Panc1 (cell line): ENCODE results near the gene NET1. TPM values are rescaled to one million over a fixed set of nuclear protein-coding genes. Genes with fewer than 3 reads are reported as not detected.

Experiments
- ATAC-seq: fragments of 200-7000 bp; cut with Tn5 transposase; 2 replicates; pipeline ENCODE4 v1.9.1; 2020; ENCODE audit warnings: mild to moderate bottlenecking, moderate library complexity
- BruUV-seq: library from RNA; stranded (reverse); fragments of 400-500 nt; replicated peaks from 2 replicates; lab custom pipeline; 2021; lab: Mats Ljungman, UMichigan
- CTCF ChIA-PET: fragments of 300-600 bp; sonication (Branson Sonifier 250); formaldehyde crosslinking; loops from one replicate; lab custom pipeline; 2022; ENCODE audit warnings: antibody characterized with exemption; lab: Charles Lee
- POLR2A ChIA-PET: fragments of 300-600 bp; sonication (Branson Sonifier 250); formaldehyde crosslinking; loops from one replicate; lab custom pipeline; 2022; ENCODE audit warnings: antibody characterized with exemption; lab: Charles Lee
- DNase-seq: peaks from one replicate; pipeline ENCODE4 v3.0.0-alpha.2; 2010; ENCODE audit warnings: low read depth, low spot score
- H3K27ac ChIP-seq: 2 replicates; pipeline ENCODE4 v1.5.1; 2011; ENCODE audit warnings: mild to moderate bottlenecking, low read length, inconsistent platforms
- H3K27me3 ChIP-seq: fragments of 200-500 bp; sonication (Bioruptor generic); 2 replicates; pipeline ENCODE4 v1.6.0; 2014; ENCODE audit warnings: low read length, inconsistent platforms; ENCODE audit not compliant: control insufficient read depth, insufficient read depth
- H3K36me3 ChIP-seq: fragments of 200-500 bp; sonication (Bioruptor generic); 2 replicates; pipeline ENCODE4 v1.5.1; 2014; ENCODE audit warnings: inconsistent platforms, mild to moderate bottlenecking, low read length, moderate library complexity; ENCODE audit not compliant: control insufficient read depth, insufficient read depth
- H3K4me1 ChIP-seq: 2 replicates; pipeline ENCODE4 v1.5.1; 2011; ENCODE audit warnings: inconsistent platforms, mild to moderate bottlenecking, low read length, moderate library complexity; ENCODE audit not compliant: control insufficient read depth, insufficient read depth
- H3K4me3 ChIP-seq, 2 experiments: 2 replicates each; pipeline ENCODE4 v1.5.1; 2011 to 2012; ENCODE audit warnings: low read depth in 2 of 2, low read length in 2 of 2, mild to moderate bottlenecking in 2 of 2, inconsistent platforms in 1 of 2, moderate library complexity in 1 of 2
- H3K9me3 ChIP-seq: fragments of 200-500 bp; sonication (Bioruptor generic); 2 replicates; pipeline ENCODE4 v1.5.1; 2014; ENCODE audit warnings: low read depth, mild to moderate bottlenecking, inconsistent platforms, low read length, moderate library complexity; ENCODE audit not compliant: control insufficient read depth, insufficient read depth
- POLR2AphosphoS5 ChIP-seq: IDR thresholded peaks from 2 replicates; pipeline ENCODE4 v1.6.1; 2012; ENCODE audit warnings: mild to moderate bottlenecking, low read depth, low read length, moderate library complexity
- SIN3A ChIP-seq: IDR thresholded peaks from 2 replicates; pipeline ENCODE4 v1.6.1; 2012; ENCODE audit warnings: low read depth, mild to moderate bottlenecking, low read length, moderate library complexity, borderline replicate concordance; ENCODE audit not compliant: insufficient read depth
- TCF7L2 ChIP-seq: IDR thresholded peaks from 2 replicates; pipeline ENCODE4 v1.6.1; 2011; ENCODE audit warnings: mild to moderate bottlenecking, low read depth, low read length, inconsistent platforms
- in situ Hi-C: cut with HindIII; loops from 2 replicates; pipeline ENCODE4 v1.10.0; 2016; ENCODE audit warnings: low sequenced_read_pairs, low pct_unique_long_range_greater_than_20kb
- intact Hi-C: fragments of 100-400 bp; cut with micrococcal nuclease; formaldehyde crosslinking; loops from one replicate; pipeline ENCODE4 v1.10.0; 2022; ENCODE audit not compliant: unreplicated experiment
- total RNA-seq: library from RNA; stranded (reverse); gene quantifications from one replicate; pipeline ENCODE4 v1.2.1, GENCODE V29; 2021; ENCODE audit not compliant: unreplicated experiment
- TF ChIP-seq, protein P1 (sequence below): fragments of 450-650 bp; IDR thresholded peaks from 2 replicates; pipeline ENCODE4 v1.5.1; 2017; ENCODE audit warnings: mild to moderate bottlenecking
- TF ChIP-seq, protein P2 (sequence below), 2 experiments: IDR thresholded peaks; 2 replicates each; pipeline ENCODE4 v1.6.1; 2011 to 2012; ENCODE audit warnings: low read depth in 2 of 2, control low read depth in 1 of 2, low read length in 1 of 2, mild to moderate bottlenecking in 1 of 2, moderate library complexity in 1 of 2; ENCODE audit not compliant: insufficient read depth in 1 of 2

Gene NET1
- total RNA-seq, 1 experiment from 2014 or later: 28.6 TPM

DNA sequence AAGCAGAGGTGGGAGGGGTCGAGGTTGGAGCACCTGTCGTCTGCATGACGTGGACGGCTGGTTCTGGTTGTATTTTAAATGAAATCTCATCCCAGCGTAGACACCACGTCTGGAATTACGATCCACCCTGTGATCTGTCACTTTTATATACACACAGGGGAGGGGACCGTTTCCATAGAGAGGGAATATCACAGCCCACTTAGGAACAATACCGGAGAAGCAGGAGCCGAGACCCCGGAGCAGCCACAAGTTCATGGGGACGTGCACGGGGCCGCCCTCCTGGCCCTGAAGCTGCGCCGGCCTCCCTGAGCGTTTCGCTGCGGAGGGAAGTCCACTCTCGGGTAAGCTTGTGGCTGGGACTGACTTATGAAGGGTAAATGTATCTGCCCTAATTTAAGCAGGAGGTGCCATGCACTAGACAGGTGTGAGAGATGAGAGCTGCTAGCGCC lies 47.4 kb upstream of the NET1 start, which contains the start of gene UCN3:
Gene UCN3 (plus strand): TSS at position 77 of the 449 bp plus-strand sequence. CDS start 8,755 bp downstream, outside the sequence.
- Histone ChIP-seq H3K9me3 (no peaks in the 10 kb centered on the region), H3K27me3 (no peaks in the 10 kb centered on the region; the same call in 1 of the 2 replicates), H3K36me3 (no peaks in the 10 kb centered on the region), H3K27ac (no peak within 1 kb of the TSS), H3K4me3 (no peak within 1 kb of the TSS), H3K4me1 (no peaks in the 10 kb centered on the region)
- ATAC-seq (no peak), DNase-seq (no peak)
- no TSS peak for BruUV-seq
- intact Hi-C loops: no loop called here
- TF ChIP-seq, protein P1, sequence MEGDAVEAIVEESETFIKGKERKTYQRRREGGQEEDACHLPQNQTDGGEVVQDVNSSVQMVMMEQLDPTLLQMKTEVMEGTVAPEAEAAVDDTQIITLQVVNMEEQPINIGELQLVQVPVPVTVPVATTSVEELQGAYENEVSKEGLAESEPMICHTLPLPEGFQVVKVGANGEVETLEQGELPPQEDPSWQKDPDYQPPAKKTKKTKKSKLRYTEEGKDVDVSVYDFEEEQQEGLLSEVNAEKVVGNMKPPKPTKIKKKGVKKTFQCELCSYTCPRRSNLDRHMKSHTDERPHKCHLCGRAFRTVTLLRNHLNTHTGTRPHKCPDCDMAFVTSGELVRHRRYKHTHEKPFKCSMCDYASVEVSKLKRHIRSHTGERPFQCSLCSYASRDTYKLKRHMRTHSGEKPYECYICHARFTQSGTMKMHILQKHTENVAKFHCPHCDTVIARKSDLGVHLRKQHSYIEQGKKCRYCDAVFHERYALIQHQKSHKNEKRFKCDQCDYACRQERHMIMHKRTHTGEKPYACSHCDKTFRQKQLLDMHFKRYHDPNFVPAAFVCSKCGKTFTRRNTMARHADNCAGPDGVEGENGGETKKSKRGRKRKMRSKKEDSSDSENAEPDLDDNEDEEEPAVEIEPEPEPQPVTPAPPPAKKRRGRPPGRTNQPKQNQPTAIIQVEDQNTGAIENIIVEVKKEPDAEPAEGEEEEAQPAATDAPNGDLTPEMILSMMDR: no peak
- no peak for TF ChIP-seq TCF7L2
- TF ChIP-seq POLR2AphosphoS5: no peak
- TF ChIP-seq SIN3A: no peak
- TF ChIP-seq, protein P2, sequence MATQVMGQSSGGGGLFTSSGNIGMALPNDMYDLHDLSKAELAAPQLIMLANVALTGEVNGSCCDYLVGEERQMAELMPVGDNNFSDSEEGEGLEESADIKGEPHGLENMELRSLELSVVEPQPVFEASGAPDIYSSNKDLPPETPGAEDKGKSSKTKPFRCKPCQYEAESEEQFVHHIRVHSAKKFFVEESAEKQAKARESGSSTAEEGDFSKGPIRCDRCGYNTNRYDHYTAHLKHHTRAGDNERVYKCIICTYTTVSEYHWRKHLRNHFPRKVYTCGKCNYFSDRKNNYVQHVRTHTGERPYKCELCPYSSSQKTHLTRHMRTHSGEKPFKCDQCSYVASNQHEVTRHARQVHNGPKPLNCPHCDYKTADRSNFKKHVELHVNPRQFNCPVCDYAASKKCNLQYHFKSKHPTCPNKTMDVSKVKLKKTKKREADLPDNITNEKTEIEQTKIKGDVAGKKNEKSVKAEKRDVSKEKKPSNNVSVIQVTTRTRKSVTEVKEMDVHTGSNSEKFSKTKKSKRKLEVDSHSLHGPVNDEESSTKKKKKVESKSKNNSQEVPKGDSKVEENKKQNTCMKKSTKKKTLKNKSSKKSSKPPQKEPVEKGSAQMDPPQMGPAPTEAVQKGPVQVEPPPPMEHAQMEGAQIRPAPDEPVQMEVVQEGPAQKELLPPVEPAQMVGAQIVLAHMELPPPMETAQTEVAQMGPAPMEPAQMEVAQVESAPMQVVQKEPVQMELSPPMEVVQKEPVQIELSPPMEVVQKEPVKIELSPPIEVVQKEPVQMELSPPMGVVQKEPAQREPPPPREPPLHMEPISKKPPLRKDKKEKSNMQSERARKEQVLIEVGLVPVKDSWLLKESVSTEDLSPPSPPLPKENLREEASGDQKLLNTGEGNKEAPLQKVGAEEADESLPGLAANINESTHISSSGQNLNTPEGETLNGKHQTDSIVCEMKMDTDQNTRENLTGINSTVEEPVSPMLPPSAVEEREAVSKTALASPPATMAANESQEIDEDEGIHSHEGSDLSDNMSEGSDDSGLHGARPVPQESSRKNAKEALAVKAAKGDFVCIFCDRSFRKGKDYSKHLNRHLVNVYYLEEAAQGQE (IDR thresholded peaks at IDR 0.05; ENCODE audit: insufficient read depth in 1 of 2, low read depth in 2 of 2, low read length in 1 of 2): no peak
- in situ Hi-C loops: no loop called here
- POLR2A ChIA-PET: no interaction called here
- CTCF ChIA-PET: no interaction called here

DNA sequence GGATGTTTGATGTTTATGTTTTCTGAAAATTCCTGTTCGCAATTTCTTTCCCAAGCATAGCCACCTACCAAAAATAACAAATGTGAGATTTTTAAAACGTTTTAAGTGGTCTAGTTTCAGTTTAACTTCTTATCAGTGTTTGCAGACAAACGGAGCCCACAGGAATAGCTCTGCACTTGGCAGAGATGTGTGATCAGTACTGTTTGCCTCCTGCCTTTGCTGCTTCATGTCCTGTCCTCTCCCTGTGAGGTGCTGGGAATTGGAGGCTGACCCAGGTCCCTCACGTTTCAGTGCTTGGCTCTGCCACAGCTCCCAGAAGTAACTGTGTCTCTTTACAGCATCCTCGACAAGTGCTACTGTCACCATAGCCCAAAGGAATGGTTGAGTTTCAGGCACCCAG lies 46.4 kb upstream of the NET1 start:
- DNase-seq (no peak), ATAC-seq (no peak)
- ChIA-PET POLR2A (no interaction called here), CTCF (no interaction called here)
- Histone ChIP-seq H3K27ac (no peak overlapping the region), H3K27me3 (no peaks in the 10 kb centered on the region; the same call in 1 of the 2 replicates), H3K9me3 (no peaks in the 10 kb centered on the region), H3K4me3 (no peak overlapping the region), H3K4me1 (no peaks in the 10 kb centered on the region), H3K36me3 (no peaks in the 10 kb centered on the region)
- in situ Hi-C loops: no loop called here
- TF ChIP-seq SIN3A: no peak
- BruUV-seq: no TSS peak
- intact Hi-C loops: no loop called here

DNA sequence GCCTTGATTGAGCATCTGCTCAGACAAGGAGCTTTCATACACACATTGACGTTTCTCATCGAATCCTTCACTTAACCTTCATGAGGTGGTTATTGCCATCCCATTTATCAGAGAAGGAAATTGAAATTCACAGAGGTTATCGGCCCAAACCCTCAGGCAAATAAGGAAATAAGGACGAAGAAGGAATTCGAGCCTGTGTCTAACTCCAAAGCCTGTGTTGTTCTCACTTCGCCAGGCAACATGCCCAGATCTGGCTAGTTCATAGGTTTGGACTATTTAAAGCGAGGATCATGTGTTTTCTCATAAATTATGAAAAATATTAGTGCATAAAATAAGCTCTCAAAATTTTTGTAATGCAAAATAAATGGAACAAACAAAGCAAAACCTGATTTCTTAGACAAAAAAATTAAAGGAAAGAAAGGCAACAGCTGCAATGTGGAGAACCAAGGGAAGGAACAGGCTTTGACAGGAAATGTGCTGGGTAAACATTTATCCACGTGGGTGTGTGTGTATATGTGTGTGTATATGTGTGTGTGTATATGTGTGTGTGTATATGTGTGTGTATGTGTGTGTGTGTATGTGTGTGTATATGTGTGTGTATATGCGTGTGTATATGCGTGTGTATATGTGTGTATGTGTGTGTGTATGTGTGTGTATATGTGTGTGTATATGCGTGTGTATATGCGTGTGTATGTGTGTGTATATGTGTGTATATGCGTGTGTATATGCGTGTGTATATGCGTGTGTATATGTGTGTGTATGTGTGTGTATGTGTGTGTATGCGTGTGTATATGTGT lies 42.8 kb upstream of the NET1 start:
- CTCF ChIA-PET: no interaction called here
- Histone ChIP-seq H3K36me3 (no peaks in the 10 kb centered on the region), H3K9me3 (no peaks in the 10 kb centered on the region), H3K4me3 (no peak overlapping the region), H3K4me1 (no peaks in the 10 kb centered on the region), H3K27ac (no peak overlapping the region), H3K27me3 (no peaks in the 10 kb centered on the region; the same call in 1 of the 2 replicates)
- TF ChIP-seq SIN3A (no peak), POLR2AphosphoS5 (no peak), TCF7L2 (no peak)
- TF ChIP-seq, protein P2 (IDR thresholded peaks at IDR 0.05; ENCODE audit: insufficient read depth in 1 of 2, low read depth in 2 of 2, low read length in 1 of 2): no peak
- TF ChIP-seq, protein P1: no peak
- intact Hi-C loops (no loop called here), in situ Hi-C loops (no loop called here)
- no TSS peak for BruUV-seq
- ATAC-seq (no peak), DNase-seq (no peak)
- POLR2A ChIA-PET: no interaction called here
